Epidermal melanocyte (primary cell): ENCODE results near the gene CMTM4.
"Not testable (repeated sequence)": the region's sequence is repeated elsewhere in the genome, so short reads cannot be mapped to it uniquely, and the experiment has no call there.

Experiments
- DNase-seq: peaks from one replicate; pipeline ENCODE4 v3.0.0; 2011; ENCODE audit warnings: low spot score; ENCODE audit not compliant: insufficient read length

Gene CMTM4

DNA sequence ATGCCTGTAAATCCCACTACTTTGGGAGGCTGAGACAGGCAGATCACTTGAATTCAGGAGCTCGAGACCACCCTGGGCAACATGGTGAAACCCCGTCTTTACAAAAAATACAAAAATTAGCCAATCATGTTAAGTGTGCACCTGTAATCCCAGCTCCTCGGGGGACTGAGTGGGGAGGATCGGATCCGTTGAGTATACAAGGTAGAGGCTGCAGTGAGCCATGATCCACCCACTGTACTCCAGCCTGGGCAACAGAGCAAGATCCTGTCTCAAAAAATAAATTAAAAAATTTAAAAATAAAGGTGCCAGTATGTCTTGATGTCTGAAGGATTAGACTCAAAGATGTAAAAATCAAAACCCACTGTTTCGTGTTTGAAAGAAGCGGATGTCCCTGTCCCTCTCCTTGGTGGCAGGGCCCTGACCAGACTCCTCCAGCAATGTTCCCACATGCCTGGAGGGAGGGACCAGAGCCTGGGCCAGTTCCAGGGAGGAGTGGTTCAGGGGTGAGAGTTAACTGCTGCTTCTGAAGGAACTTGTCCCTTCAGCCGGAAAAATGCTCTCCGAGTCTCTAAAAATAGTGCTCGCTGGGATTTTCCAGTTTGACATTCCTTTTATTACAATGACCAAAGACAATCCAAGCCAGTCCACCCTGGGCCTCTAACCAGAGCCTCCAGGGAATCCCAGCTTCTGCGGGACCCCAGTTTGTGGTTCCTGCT, 9.4 kb upstream of the CMTM4 start:
- no peak for DNase-seq

DNA sequence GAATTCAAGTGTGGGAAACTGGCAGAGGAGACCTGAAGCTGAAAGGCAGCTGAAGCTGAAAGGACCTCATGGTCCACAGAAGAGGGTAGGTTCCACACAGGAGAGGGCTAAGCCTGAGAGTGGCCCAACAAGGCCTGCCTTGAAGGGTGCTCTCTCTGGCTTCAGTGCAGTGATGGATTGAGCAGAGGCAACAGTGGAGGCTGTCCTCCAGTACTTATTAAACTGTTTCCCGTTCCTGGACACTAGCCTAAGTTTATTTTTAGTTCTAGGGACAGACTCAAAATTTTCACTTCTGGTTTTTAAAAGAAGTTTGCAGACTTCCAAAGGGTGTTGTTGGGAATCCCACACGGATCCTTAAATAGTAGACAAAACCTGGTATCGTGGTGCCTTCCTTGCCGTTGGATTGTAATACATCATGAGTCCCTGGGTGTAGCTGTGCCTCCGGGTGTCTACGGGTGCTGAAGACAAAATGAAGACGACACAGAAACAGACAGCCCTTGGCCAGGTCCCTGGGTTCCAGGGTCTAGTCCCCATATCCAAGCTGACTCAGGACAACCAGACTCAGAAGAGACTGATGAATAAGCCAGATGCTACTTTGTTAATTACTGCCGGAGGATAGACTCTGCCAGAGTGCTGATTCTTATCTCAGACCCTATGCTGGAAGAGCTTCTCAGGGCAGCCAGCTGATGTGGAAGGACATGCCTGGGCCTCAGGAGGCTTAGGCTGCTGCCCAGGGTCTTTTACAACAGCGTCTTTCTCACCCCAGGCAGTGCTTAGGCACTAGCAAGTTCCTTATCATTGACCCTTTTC, 7.1 kb upstream of the CMTM4 start:
- no peak for DNase-seq

DNA sequence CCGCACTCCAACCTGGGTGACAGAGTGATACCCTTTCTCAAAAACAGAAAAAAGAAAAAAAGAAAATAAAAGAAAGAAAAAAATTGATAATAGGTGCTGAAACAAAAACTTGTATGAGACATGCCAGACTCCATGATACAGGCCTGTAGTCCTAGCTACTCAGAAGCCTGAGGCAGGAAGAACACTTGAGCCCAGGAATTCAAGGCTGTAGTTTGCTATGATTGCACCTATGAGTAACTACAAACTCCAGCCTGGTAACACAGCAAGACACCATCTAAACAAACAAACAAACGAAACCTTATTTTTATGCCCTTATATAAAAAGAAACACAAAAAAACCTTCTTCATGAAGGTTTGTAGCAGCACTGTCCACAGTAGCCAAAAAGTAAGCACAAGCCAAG, 5.0 kb upstream of the CMTM4 start:
- DNase-seq, result no peak

DNA sequence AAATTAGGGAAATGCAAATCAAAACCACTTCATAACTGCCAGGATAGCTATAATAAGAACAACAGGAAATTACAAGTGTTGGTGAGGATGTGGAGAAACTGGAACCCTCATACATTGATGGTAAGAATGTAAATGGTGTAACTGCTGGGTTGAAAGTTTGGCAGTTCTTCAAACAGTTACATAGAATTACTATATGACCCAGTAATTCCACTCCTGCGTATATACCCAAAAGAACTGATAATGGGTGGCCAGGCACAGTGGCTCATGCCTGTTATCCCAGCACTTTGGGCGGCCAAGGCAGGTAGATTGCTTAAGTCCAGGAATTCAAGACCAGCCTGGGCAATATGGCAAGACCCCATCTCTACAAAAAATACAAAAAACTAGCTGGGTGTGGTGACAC, 4.5 kb upstream of the CMTM4 start:
- no peak for DNase-seq

DNA sequence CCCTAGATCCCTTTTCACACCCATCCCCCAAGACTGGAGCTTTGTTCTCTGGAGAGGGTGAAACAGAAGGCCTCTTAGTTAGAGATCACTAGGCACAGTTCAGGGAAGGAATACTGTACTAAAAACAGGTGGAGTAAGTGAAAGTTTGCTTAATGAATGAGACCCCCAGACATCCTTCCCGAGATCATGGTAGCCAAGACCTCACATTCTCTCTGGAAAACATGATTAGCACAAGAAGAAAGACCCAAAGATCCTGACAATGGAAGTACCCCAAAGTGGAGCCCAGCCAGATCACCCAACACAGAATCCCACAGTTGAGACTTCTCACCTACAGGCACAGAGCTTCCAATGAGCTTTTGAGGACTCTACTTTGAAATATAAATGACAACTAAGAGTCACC, 3.4 kb upstream of the CMTM4 start:
- DNase-seq, result no peak

DNA sequence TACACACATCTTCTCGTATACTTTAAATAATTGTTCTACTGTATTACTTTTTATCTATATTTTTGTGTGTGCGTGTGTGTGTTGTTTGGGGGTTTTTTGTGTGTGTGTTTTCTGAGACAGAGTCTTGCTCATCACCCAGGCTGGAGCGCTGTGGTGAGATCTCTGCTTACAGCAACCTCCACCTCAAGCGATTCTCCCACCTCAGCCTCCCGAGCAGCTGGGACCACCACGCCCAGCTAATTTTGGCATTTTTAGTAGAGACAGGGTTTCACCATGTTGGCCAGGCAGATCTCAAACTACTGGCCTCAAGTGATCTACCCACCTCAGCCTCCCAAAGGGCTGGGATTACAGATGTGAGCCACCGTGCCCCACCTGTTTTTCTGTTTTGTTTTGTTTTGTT, 1.5 kb upstream of the CMTM4 start:
- DNase-seq, result no peak

DNA sequence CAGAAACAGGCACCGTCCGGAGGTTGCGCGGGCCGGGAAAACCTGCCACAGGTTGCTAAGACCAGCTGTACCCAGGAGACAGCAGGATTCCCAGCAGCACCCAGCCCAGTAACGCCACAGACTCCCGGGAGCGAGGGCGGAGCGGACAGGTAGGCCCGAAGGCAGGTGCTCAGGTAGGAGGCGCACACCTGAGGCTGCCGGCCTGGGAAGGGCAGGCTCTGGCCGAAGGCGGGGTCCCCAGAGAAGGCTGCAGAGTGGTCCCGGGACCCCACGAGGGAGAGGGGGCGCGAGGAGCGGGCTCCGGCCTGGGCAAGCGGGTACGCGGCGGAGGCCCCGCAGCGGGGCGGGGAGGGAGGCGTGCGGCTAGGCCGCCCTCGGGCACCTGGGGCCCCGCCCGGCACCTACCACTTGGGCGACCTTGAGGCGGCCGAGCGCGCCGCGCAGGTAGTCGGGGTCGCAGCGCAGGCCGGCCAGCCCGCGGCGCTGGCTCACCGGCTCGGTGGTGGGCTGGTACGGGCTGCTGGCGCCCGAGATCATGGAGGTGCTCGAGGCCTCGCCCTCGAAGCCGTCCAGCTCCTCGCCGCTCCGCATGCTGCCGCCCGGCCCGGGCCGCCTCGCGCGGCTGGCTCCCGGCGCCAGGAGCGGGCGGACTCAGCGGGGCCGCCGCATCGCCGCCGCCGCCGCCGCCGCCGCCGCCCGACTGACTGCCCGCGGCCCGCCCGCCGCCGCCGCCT, 441 bp downstream of the CMTM4 start:
- no peak for DNase-seq

DNA sequence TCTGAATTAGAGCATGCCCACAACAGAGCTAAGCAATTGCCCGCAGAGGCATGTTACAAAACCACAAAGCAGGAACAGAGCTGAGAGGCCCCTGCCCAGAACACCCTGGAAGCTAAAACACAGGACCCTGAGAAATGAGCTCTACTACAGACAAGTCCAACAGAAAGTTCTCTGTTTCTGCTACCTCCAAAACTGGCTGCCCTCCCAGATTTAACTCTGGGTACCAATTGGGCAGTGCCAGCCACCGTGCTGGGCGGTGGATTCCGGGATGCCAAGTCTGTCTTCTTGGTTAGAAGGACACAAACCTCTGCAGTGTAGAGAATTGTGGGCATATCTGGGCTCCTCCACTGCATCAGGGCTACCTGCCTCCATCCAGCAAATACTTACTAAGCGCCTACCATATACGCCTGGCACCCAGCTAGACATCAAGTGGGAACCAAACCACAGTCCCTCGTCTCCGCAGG, 1.0 kb downstream of the CMTM4 start:
- DNase-seq, result no peak

DNA sequence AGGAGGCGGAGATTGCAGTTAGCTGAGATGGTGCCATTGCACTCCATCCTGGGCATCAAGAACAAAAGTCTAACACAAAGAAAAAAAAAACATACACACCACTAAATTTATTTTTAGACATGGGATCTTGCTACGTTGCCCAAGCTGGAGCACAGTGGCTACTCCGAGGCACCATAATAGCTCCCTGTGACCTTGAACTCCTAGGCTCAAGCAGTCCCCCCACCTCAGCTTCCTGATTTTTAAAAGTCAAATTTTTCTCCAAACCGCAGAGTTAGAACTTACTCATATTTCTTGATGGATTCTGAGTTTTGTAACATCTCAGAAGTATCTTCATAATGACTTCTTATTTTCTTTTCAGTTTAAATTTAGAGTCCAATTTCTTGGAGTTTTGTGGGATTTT, 3.4 kb downstream of the CMTM4 start:
- DNase-seq, result no peak

DNA sequence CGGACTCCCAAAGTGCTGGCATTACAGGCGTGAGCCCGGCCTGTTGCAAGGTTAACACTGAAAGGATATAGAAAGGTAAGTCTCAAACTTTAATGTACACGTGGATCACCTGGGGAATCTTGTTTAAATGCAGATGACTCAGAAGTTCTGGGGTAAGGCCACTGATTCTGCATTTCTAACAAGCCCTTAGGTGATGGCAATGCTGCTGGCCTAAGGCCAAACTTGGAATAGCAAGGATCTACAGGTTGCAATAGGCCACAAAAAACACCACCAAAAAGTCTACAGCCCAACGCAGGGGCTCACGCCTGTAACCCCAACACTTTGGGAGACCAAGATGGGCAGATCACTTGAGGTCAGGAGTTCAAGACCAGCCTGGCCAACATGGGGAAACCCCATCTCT, 4.2 kb downstream of the CMTM4 start:
- no peak for DNase-seq

DNA sequence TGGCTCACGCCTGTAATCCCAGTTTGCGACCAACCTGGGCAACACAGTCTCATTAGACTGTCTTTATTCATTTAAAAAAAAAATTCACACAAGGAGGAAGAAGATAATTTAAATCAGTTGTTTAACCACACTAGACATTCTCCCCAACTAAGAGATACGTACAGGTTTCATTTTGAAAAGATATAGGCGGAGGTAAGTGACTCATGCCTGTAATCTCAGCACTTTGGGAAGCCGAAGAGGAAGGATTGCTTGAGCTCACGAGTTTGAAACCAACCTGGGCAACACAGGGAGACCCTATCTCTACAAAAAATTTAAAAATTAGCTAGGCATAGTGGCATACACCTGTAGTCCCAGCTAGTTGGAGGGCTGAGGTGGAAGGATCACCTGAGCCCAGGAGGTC, 5.3 kb downstream of the CMTM4 start:
- DNase-seq, result no peak

DNA sequence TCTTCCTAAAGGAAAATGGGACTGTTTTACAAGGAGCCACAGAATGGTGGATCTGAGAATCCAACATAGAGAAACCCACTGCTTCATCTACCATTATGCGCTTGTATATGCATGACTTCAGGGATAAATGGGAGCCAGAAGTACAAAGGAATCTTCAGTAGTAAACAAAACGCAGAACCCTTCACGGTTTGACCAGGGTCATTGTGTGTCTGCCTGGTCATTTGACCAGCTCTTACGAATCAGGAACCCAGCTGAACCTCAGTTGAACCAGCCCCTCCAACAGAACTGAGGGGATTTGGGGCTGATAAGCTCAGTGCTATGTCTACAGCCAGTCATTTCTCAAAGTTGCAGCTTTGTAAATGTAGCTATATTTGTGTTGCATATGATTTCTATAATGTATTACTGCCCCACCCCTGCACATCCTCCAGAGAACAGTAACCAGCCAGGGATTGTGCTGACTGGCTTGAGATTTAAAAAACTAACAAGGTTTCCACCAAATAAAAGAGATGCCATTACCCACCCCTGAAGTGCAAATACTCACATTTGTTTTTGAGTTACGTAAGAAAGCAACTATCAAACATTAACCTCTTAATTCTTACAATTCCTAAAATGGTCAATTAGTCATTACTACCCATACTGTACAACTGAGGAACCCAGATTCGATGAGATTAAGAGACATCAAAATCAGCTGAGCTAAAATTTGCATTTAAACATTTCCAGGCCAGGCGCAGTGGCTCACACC, 6.3 kb downstream of the CMTM4 start:
- DNase-seq, result no peak

DNA sequence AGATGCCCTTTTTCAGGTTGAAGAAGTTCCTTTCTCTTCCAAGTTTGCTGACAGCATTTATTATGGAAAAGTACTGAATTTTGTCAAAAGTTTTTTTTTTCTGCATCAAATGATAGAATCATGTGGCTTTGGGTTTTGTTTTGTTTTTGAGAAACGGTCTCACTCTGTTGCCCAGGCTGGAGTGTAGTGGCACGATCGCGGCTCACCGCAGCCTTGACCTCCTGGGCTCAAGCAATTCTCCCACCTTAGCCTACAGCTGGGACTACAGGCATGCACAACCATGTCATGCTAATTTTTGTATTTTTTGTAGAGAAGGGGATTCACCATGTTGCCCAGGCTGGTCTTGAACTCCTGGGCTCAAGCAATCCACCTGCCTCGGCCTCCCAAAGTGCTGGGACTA, 7.3 kb downstream of the CMTM4 start:
- DNase-seq, result no peak

DNA sequence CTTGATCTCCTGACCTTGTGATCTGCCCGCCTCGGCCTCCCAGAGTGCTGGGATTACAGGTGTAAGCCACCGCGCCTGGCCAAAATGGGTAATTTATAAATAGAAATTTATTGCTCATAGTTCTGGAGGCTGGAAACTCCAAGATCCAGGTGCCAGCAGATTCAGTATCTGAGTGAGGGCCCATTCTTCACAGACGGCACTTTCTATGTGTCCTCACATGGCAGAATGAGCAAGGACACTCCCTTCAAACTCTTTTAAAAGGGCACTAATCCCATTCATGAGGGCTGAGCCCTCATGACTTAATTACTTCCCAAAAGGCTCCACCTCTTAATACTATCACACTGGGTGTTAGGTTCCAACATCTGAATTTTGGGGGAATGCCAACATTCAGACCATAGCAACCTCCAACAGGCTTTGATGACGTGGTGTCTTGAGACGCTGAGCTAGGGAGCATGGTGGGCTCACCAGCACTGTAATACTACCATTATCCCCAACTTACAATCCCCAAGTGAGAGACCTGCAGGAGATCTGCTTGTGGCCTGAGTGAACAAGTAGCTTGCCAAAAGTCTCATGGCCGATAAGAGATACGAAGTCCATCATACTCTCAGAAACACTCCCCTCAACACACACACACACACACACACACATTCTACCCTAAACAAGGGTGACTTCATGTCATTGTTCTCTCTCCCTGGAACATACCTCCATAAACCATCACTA, 8.5 kb downstream of the CMTM4 start:
- no peak for DNase-seq

DNA sequence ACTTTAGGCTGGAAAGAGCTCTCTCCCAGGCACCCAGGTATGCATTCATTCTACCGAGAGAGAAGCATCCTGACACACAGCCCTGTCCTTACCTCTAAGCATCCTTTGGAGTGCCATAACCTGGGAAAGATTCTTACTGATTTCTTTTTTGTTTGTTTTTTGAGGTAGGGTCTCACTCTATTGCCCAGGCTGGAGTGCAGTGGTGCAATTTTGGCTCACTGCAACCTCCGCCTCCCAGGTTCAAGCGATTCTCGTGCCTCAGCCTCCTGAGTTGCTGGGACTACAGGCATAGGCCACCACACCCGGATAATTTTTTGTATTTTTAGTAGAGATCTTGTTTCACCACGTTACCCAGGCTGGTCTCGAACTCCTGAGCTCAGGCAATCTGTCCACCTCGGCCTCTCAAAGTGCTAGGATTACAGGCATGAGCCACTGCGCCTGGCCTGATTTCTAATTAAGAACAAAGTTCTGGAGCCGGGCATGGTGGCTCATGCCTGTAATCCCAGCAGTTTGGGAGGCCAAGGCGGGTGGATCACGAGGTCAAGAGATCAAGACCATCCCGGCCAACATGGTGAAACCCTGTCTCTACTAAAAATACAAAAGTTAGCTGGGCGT, 10.9 kb downstream of the CMTM4 start:
- not testable (repeated sequence) for DNase-seq

DNA sequence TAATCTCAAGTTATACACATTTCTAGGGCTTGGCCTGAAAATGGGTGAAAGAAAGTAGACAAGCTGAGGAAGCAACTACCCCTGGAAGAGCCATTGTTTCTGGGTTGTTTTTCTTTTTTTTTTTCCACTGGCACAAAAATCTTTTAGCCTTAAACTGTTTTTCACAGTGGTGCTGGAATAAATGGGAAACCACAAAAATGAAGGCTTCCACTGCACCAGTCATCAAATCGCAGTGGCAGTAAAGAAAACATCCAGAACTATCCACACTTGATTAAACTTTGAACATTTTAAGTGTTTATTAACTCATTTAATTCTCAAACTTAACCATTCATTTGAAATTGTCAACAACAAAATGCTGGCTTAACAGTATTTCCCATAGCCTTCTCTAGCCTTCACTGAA, 14.3 kb downstream of the CMTM4 start:
- DNase-seq, result no peak

DNA sequence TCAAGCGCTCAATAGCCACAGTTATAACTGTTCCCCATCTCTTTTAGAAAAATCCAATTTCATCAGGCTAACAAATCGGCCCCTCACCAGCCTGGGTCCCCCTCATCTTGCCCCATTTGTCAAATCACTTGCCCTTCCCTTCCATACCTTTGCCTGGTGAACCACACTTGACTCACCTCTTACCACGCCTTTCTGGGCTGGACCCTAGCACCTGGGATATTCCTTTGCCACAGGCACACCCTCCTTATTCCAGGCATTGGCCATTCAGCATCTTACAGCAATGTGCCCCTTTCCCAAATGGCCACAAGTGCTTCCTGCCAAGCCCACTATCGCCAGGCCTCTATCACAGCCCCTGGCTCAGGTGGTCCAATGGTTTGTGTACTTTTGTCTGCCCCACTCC, 14.9 kb downstream of the CMTM4 start:
- DNase-seq, result no peak

DNA sequence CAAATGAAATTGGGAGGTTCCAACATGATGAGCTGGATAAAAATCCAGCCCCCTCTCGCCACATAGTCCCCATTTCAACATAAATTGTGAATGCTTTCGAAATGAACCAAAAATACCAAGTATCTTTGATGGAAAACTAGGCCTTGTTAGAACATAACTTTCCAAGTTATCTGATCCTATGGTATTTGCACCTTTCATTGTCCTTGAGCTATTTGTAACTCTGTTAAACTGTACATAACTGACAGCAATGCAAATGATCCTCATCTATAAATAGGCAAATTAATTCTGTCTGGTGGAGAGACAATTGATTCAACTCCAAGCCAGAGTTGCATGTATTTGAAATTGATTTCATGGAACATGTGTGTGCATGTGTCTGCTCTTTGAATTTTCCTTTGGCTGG, 18.2 kb downstream of the CMTM4 start:
- DNase-seq, result no peak

DNA sequence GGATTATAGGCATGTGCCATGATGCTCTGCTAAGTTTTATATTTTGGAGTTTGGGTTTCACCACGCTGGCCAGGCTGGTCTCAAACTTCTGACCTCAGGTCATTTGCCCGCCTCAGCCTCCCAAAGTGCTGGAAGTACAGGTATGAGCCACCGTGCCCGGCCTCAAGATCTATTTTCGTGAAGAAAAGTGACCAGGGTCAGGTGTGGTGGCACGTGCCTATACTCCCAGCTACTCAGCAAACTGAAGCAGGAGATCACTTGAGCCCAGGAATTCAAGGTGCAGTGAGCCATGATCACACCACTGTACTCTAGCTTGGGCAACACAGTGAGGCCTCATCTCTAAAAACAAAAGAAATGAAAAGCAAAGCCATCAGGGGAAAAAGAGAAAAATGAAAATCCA, 18.7 kb downstream of the CMTM4 start:
- no peak for DNase-seq

DNA sequence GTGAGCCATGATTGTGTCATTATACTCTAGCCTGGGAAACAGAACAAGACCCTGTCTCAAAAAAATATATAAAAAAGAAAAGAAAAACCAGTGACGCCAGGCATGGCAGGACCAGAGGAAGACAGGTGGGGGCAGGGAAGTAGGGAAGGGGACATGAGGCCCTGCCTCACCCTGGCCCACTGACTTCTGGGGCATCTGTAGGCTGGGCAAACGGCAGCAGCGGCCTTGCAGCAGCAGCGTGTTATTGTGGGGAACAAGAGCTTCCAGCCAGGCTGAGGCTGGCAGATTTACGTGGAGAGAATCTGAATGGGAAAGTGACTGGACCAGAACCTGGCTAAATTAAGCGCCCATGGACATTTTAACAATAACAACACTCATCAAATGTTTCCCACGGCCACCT, 19.4 kb downstream of the CMTM4 start:
- DNase-seq, result no peak

DNA sequence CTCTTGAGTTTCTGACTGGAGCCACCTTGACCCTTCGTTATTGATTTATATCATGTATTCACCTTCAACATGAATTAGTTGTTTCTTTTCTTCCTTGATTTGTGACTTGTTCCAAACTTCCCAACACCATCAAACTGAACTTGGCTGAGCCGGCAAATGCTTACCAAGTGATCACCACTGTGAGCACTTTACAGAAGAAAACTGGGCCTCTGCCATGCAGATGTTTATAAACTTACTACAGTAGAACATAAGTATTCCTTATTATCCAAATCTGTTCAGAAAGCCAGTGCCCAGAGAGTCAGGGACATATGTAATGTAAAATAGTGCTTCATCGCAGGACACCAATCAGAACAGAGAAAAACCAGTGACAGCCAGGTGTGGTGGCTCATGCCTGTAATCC, 19.9 kb downstream of the CMTM4 start:
- DNase-seq, result no peak
